GM18520 (cell line): ENCODE data around the gene HDHD2.
"Not testable (repeated sequence)": the region's sequence is repeated elsewhere in the genome, so short reads cannot be mapped to it uniquely, and the experiment has no call there.

Experiments
- ATAC-seq: cut with Tn5 transposase; IDR thresholded peaks from one replicate; pipeline ENCODE4 v1.9.1; 2021; ENCODE audit not compliant: unreplicated experiment

HDHD2 gene

GRCh38 chr18:47150029-47150823 is at the start of gene HDHD2:
Gene HDHD2, minus strand, starts transcription at chr18:47150500. Its CDS starts 14,061 bp downstream, at chr18:47136439.
- ATAC-seq, result peak; percentile 60

GRCh38 chr18:47195961-47196360 is 45.7 kb upstream of the HDHD2 start:
- ATAC-seq, result not testable (repeated sequence)

GRCh38 chr18:47191961-47192360 is 41.7 kb upstream of the HDHD2 start:
- no peak for ATAC-seq

GRCh38 chr18:47187721-47188120 is 37.4 kb upstream of the HDHD2 start:
- ATAC-seq, result no peak

- no peak for ATAC-seq
Measured at GRCh38 chr18:47184419-47185050, 34.2 kb upstream of the HDHD2 start.

- ATAC-seq, result not testable (repeated sequence)
Measured at GRCh38 chr18:47182156-47182555, 31.9 kb upstream of the HDHD2 start.

GRCh38 chr18:47180765-47181164 is 30.5 kb upstream of the HDHD2 start:
- ATAC-seq, result no peak

GRCh38 chr18:47179520-47179919 is 29.2 kb upstream of the HDHD2 start:
- ATAC-seq, result no peak

GRCh38 chr18:47175898-47176575 is 25.7 kb upstream of the HDHD2 start, which contains the start of gene IER3IP1:
Gene IER3IP1, minus strand, starts transcription at chr18:47176364. Its CDS starts 87 bp downstream, at chr18:47176277.
- peak; percentile 72 for ATAC-seq

- no peak for ATAC-seq
Measured at GRCh38 chr18:47175283-47175897, 25.1 kb upstream of the HDHD2 start.

GRCh38 chr18:47174545-47175116 is 24.3 kb upstream of the HDHD2 start:
- ATAC-seq, result no peak

- no peak for ATAC-seq
Measured at GRCh38 chr18:47172476-47172875, 22.2 kb upstream of the HDHD2 start.

GRCh38 chr18:47168913-47169312 is 18.6 kb upstream of the HDHD2 start:
- ATAC-seq, result no peak

GRCh38 chr18:47168509-47168908 is 18.2 kb upstream of the HDHD2 start:
- ATAC-seq, result no peak

- ATAC-seq, result no peak
Measured at GRCh38 chr18:47166294-47166693, 16.0 kb upstream of the HDHD2 start.

GRCh38 chr18:47163241-47163640 is 12.9 kb upstream of the HDHD2 start:
- ATAC-seq, result peak; percentile 74

GRCh38 chr18:47160256-47160655 is 10.0 kb upstream of the HDHD2 start:
- no peak for ATAC-seq

GRCh38 chr18:47158404-47158803 is 8.1 kb upstream of the HDHD2 start:
- ATAC-seq, result not testable (repeated sequence)

- no peak for ATAC-seq
Measured at GRCh38 chr18:47151439-47151838, 1.1 kb upstream of the HDHD2 start.

GRCh38 chr18:47150824-47151366 is 595 bp upstream of the HDHD2 start:
- peak; percentile 7 for ATAC-seq
